ENCODE results near the gene LRMDA.

LRMDA gene

DNA sequence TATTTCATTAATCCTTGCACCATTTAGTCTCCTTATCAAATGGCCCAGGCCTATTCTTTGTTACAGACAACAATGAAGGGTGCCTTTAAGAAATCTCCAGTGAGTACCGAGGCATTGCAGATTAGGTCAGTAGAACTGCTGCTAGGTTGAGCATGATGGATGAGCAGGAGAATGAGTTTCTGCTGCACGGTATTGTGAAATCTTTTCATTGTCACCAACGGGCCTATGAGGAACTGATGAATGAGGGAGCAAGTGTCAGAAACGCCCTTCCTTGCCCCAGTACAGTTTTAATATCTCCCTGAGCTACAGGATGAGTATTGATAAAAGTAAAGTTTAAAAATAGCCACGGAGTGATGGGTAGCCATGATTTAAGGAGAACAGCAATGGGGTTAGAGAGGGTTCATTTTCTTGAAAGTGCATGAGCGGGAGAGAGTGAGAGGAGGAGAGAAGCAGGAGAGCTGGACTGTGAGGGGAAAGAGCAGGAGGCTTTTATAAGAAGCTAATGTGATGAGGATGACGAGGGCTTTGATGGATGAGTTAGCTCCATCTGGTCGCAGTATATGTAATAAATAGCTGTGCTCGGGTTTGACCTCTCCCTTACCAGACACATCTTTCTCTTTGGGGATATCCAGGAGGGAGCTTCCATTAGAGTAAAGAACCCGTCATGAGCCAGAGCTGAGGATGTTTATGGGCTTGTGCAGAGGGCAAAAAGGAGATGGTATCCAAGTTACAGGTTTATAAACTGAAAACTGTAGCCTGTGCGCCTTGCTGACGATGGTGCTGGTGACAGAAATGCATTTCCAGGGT lies 526.1 kb downstream of the LRMDA start:
- H3K4me3 ChIP-seq (ENCODE audit: low read depth, low read length): no peak overlapping the region
- TF ChIP-seq, protein P1, sequence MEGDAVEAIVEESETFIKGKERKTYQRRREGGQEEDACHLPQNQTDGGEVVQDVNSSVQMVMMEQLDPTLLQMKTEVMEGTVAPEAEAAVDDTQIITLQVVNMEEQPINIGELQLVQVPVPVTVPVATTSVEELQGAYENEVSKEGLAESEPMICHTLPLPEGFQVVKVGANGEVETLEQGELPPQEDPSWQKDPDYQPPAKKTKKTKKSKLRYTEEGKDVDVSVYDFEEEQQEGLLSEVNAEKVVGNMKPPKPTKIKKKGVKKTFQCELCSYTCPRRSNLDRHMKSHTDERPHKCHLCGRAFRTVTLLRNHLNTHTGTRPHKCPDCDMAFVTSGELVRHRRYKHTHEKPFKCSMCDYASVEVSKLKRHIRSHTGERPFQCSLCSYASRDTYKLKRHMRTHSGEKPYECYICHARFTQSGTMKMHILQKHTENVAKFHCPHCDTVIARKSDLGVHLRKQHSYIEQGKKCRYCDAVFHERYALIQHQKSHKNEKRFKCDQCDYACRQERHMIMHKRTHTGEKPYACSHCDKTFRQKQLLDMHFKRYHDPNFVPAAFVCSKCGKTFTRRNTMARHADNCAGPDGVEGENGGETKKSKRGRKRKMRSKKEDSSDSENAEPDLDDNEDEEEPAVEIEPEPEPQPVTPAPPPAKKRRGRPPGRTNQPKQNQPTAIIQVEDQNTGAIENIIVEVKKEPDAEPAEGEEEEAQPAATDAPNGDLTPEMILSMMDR (IDR thresholded peaks at IDR 0.05; ENCODE audit: low read depth, low read length, missing control alignments): no peak
- no peak for DNase-seq (ENCODE audit: low read depth)

DNA sequence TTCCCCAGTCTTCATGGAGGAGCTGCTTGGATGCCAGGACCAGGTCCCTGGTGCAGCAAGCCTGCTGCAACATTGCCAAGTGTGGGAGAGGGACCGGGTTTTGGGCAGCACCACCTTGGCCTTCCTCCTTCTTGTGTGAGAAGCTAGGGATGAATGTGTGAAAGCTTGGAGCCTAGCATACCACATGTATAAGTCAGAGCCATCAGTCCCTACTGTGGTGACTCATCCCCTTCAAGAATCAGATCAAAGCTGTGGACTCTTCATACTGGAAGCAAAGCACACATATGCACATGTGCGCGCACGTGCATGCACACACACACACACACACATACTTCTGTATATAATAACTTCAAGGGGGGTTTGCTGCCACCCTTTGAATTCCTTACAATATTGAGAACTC lies 527.8 kb downstream of the LRMDA start:
- H3K4me3 ChIP-seq (ENCODE audit: low read depth, low read length): no peak overlapping the region
- no peak for DNase-seq (ENCODE audit: low read depth)
- TF ChIP-seq, protein P1 (IDR thresholded peaks at IDR 0.05; ENCODE audit: low read depth, low read length, missing control alignments): no peak

DNA sequence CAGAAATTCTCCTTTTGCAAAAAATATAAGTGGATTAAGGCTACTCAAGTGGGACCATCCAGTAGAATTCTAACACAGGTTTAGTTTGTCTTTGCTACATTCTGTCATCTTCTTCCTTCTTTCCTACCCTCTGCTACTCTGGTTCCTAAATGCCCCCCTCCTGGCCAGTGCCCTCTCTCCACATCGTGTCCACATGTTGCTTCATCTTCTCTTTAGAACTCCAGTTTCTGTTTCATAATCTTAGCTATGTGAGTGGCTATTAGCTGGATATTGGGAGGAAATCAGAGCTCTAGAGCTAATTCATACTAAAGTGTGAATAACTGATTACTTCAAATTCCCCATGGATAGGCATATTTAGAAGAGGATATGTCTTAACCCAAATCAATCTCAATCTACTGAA lies 528.5 kb downstream of the LRMDA start:
- TF ChIP-seq, protein P1 (IDR thresholded peaks at IDR 0.05; ENCODE audit: low read depth, low read length, missing control alignments): no peak
- no peak overlapping the region for H3K4me3 ChIP-seq (ENCODE audit: low read depth, low read length)
- DNase-seq (ENCODE audit: low read depth): no peak

DNA sequence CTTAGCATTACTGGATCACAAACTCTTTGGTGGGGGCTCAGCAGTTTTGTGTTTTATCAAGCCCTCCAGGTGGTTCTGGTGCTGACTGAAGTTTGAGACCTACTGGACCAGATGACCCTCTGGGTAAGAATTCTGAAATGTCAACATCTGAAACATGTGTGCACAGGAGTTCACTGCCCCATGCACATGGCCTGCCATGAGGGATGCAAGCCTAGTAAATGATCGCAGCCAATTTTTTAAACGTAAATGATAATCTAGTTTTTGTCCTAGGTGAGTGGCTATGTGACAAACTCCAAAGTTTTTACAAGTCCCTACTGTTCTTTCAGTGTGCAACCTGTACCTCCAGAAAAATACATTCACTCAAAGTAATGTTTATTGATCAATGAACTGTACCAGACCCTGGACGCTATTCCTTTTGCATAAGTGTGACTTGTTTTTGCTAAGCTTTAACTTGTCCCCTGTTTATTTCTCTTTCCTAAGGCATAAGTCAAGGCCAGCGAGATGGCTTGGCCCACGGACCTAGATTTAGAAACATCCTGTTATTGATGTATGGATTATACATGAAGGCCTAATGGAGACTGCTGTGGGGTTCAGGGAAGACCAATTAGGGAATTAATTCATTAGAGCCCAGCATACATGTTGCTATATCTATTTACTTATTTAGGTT lies 531.1 kb downstream of the LRMDA start:
- H3K4me3 ChIP-seq (ENCODE audit: low read depth, low read length): no peak overlapping the region
- DNase-seq (ENCODE audit: low read depth): no peak
- TF ChIP-seq, protein P1 (IDR thresholded peaks at IDR 0.05; ENCODE audit: low read depth, low read length, missing control alignments): no peak

DNA sequence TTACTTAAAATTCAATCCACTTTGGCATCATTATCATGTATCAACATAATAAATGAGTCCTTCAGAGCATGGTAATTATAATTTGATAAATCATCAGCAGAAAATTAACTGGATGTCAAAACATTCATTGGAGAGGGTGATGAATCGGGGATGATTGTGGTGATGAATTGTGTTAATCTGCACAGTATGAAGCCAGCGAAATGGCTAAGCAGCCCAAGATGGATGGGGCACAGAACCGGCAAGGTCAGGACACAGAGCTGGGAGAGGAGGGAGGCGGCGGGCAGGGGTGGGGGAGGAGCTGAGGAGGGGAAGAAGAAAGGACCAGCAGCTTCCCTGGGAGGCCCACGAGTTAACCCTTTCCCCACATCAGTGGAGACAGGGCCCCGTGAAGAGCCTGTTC lies 536.1 kb downstream of the LRMDA start:
- TF ChIP-seq, protein P1 (IDR thresholded peaks at IDR 0.05; ENCODE audit: low read depth, low read length, missing control alignments): no peak
- no peak for DNase-seq (ENCODE audit: low read depth)

DNA sequence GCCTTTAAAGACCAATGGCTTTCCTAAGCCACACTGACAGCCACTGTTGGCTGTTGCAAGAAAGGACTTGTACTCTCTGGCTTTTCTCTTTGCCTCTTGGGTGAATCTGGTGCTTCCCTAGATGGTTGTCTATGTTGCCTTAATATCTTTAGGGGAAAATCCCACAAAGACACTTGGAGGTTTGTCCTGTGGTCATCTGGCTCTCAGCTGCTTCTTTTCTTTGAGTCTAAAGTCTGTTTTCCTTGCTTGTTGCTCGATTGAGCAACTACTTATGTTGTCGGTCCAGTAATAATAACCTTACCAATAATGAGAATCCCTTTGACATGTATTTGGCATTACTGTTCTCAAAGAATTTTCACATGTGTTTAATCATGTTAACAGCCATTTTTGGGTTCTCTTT lies 537.6 kb downstream of the LRMDA start:
- DNase-seq (ENCODE audit: low read depth): no peak
- no peak overlapping the region for H3K4me3 ChIP-seq (ENCODE audit: low read depth, low read length)
- TF ChIP-seq, protein P1 (IDR thresholded peaks at IDR 0.05; ENCODE audit: low read depth, low read length, missing control alignments): no peak

More for the DNA sequence above, 536.1 kb downstream of the LRMDA start:
- H3K4me3 ChIP-seq (ENCODE audit: low read depth, low read length): no peak overlapping the region
